HepG2 (cell line): ENCODE results near the gene DCAF15. TPM values are rescaled to one million over a fixed set of nuclear protein-coding genes. Genes with fewer than 3 reads are reported as not detected.

Experiments used
- ATAC-seq: fragments of 200-7000 bp; cut with Tn5 transposase; 3 replicates; pipeline ENCODE4 v1.9.1; 2020; ENCODE audit warnings: mild to moderate bottlenecking, moderate library complexity
- BruUV-seq: library from RNA; stranded (reverse); fragments of 400-500 nt; replicated peaks from 2 replicates; lab custom pipeline; 2021; lab: Mats Ljungman, UMichigan
- CTCF ChIA-PET: fragments of 300-600 bp; formaldehyde crosslinking; extraction: SDS; loops from one replicate; lab custom pipeline; 2021; ENCODE audit warnings: low total read pairs, inconsistent platforms, low intra/inter-chr PET ratio; lab: Yijun Ruan, JAX
- POLR2A ChIA-PET: fragments of 350-600 bp; sonication (Branson Sonifier 250); formaldehyde crosslinking; loops from one replicate; lab custom pipeline; 2020; ENCODE audit warnings: antibody characterized with exemption, inconsistent platforms; lab: Yijun Ruan, JAX
- DNase-seq: peaks from one replicate; pipeline ENCODE4 v3.0.0-alpha.2; 2015; ENCODE audit warnings: low spot score
- FAIRE-seq: peaks from 3 replicates; lab custom pipeline; 2011; peaks lifted over from hg19 to GRCh38; lab: Jason Lieb, UNC
- H2AFZ ChIP-seq: one replicate; pipeline ENCODE4 v1.6.1; 2011; ENCODE audit warnings: low read length, inconsistent platforms
- H3K27ac ChIP-seq: fragments of 300-600 bp; 3 replicates; pipeline ENCODE4 v1.8.0; 2011; ENCODE audit warnings: mixed run types, mild to moderate bottlenecking, mixed read lengths, low read length, inconsistent platforms; ENCODE audit not compliant: insufficient read depth; ENCODE audit errors: extremely low read length
- H3K27me3 ChIP-seq, 2 experiments: fragments of 200-600 bp in 1 of 2; 2 replicates in 1 of 2; 3 replicates in 1 of 2; pipeline versions ENCODE4 v1.6.0 to v1.8.0; 2011; ENCODE audit warnings: low read length in 2 of 2, mild to moderate bottlenecking in 2 of 2, moderate library complexity in 2 of 2, inconsistent platforms in 1 of 2; ENCODE audit not compliant: insufficient read depth in 2 of 2, control insufficient read depth in 1 of 2
- H3K36me3 ChIP-seq, 2 experiments: fragments of 200-600 bp in 1 of 2; replicated peaks in 1 of 2; 2 replicates in 1 of 2; 3 replicates in 1 of 2; pipeline versions ENCODE4 v1.5.1 to v1.8.0; 2011; ENCODE audit warnings: low read length in 2 of 2, inconsistent platforms in 1 of 2; ENCODE audit not compliant: insufficient read depth in 2 of 2, control insufficient read depth in 1 of 2
- H3K4me1 ChIP-seq: 2 replicates; pipeline ENCODE4 v1.5.1; 2012; ENCODE audit warnings: low read length, inconsistent platforms; ENCODE audit not compliant: insufficient read depth
- H3K4me2 ChIP-seq: 2 replicates; pipeline ENCODE4 v1.6.0; 2011; ENCODE audit warnings: low read depth, low read length, inconsistent platforms
- H3K4me3 ChIP-seq, 3 experiments: fragments of 200-600 bp in 1 of 3; sonication (generic), shearing (Covaris generic) in 1 of 3; replicated peaks in 1 of 3; 2 replicates each; pipeline ENCODE4 v1.5.1; 2011 to 2016; ENCODE audit warnings: low read length in 3 of 3, inconsistent platforms in 2 of 3, low read depth in 2 of 3, mild to moderate bottlenecking in 2 of 3, control low read depth in 1 of 3, mixed read lengths in 1 of 3; ENCODE audit not compliant: insufficient read depth in 1 of 3
- H3K79me2 ChIP-seq: one replicate; pipeline ENCODE4 v1.6.1; 2011; ENCODE audit warnings: low read length, inconsistent platforms; ENCODE audit not compliant: insufficient read depth
- H3K9ac ChIP-seq: 2 replicates; pipeline ENCODE4 v1.6.0; 2011; ENCODE audit warnings: mild to moderate bottlenecking, low read depth, low read length, inconsistent platforms; ENCODE audit not compliant: insufficient read depth
- H3K9me3 ChIP-seq: 2 replicates; pipeline ENCODE4 v1.5.1; 2012; ENCODE audit warnings: mild to moderate bottlenecking, low read length
- H4K20me1 ChIP-seq: 2 replicates; pipeline ENCODE4 v1.6.0; 2011; ENCODE audit warnings: inconsistent platforms, mild to moderate bottlenecking, low read length, moderate library complexity; ENCODE audit not compliant: insufficient read depth
- CAMTA2 ChIP-seq: sonication (generic); formaldehyde crosslinking; IDR thresholded peaks from 2 replicates; pipeline ENCODE4 v1.4.0; 2020; ENCODE audit warnings: mild to moderate bottlenecking, missing genetic modification reagents, borderline replicate concordance
- DMTF1 ChIP-seq: sonication (generic); formaldehyde crosslinking; IDR thresholded peaks from 2 replicates; pipeline ENCODE4 v1.4.0; 2020; ENCODE audit warnings: mild to moderate bottlenecking, missing genetic modification reagents
- ETV5 ChIP-seq: IDR thresholded peaks from 2 replicates; pipeline ENCODE4 v1.6.1; 2018; ENCODE audit warnings: missing biosample characterization, missing genetic modification reagents, inconsistent platforms, borderline replicate concordance
- GABPB1 ChIP-seq: IDR thresholded peaks from 2 replicates; pipeline ENCODE4 v1.6.1; 2016; ENCODE audit warnings: mild to moderate bottlenecking, missing genetic modification reagents, moderate library complexity, missing compliant biosample characterization
- HNF4A ChIP-seq: sonication (generic); formaldehyde crosslinking; IDR thresholded peaks from 2 replicates; pipeline ENCODE4 v1.4.0; 2020; ENCODE audit warnings: missing genetic modification reagents
- PITX1 ChIP-seq: sonication (generic); formaldehyde crosslinking; IDR thresholded peaks from 2 replicates; pipeline ENCODE4 v1.5.1; 2020; ENCODE audit warnings: mild to moderate bottlenecking, missing genetic modification reagents
- POLR2AphosphoS5 ChIP-seq: IDR thresholded peaks from 2 replicates; pipeline ENCODE4 v1.6.1; 2012; ENCODE audit warnings: low read depth, low read length
- RXRA ChIP-seq: sonication (generic); formaldehyde crosslinking; IDR thresholded peaks from 2 replicates; pipeline ENCODE4 v1.5.1; 2020; ENCODE audit warnings: missing genetic modification reagents
- SALL1 ChIP-seq: sonication (generic); formaldehyde crosslinking; IDR thresholded peaks from 2 replicates; pipeline ENCODE4 v1.8.0; 2022; ENCODE audit warnings: mild to moderate bottlenecking, missing genetic modification reagents
- USF2 ChIP-seq, 2 experiments: sonication (generic) in 1 of 2; formaldehyde crosslinking in 1 of 2; IDR thresholded peaks; 2 replicates each; pipeline versions ENCODE4 v1.5.1 to v1.6.1; 2011 to 2020; ENCODE audit warnings: borderline replicate concordance in 1 of 2, low read depth in 1 of 2, low read length in 1 of 2, mild to moderate bottlenecking in 1 of 2, missing genetic modification reagents in 1 of 2, moderate library complexity in 1 of 2
- XBP1 ChIP-seq: sonication (generic); formaldehyde crosslinking; IDR thresholded peaks from 2 replicates; pipeline ENCODE4 v1.5.0; 2020; ENCODE audit warnings: missing genetic modification reagents
- ZBTB8A ChIP-seq: sonication (generic); formaldehyde crosslinking; IDR thresholded peaks from 2 replicates; pipeline ENCODE4 v1.4.0; 2020; ENCODE audit warnings: mild to moderate bottlenecking, low read depth, missing genetic modification reagents, borderline replicate concordance
- ZEB1 ChIP-seq: IDR thresholded peaks from 2 replicates; pipeline ENCODE4 v1.6.1; 2012; ENCODE audit warnings: mild to moderate bottlenecking, low read depth, inconsistent platforms; ENCODE audit not compliant: insufficient replicate concordance
- ZNF24 ChIP-seq: fragments of 450-650 bp; IDR thresholded peaks from 2 replicates; pipeline ENCODE4 v1.6.1; 2017; ENCODE audit warnings: antibody characterized with exemption, mild to moderate bottlenecking
- ZNF343 ChIP-seq: sonication (generic); formaldehyde crosslinking; IDR thresholded peaks from 2 replicates; pipeline ENCODE4 v1.4.0; 2020; ENCODE audit warnings: mild to moderate bottlenecking, missing genetic modification reagents
- ZNF562 ChIP-seq: sonication (generic); formaldehyde crosslinking; IDR thresholded peaks from 2 replicates; pipeline ENCODE4 v1.8.0; 2022; ENCODE audit warnings: missing genetic modification reagents, borderline replicate concordance
- ZNF652 ChIP-seq: IDR thresholded peaks from 2 replicates; pipeline ENCODE4 v1.6.1; 2016; ENCODE audit warnings: low read depth, borderline replicate concordance
- ZNF883 ChIP-seq: sonication (generic); formaldehyde crosslinking; IDR thresholded peaks from 2 replicates; pipeline ENCODE4 v1.5.1; 2020; ENCODE audit warnings: mild to moderate bottlenecking, missing genetic modification reagents; ENCODE audit errors: not compliant biosample characterization
- WGBS: methylation state at CpG from one replicate; pipeline ENCODE4 v1.1.6; 2017; ENCODE audit warnings: low lambda C conversion rate; 5-methylcytosine and 5-hydroxymethylcytosine counted together
- in situ Hi-C: cut with HindIII; loops from 2 replicates; pipeline ENCODE4 v1.10.0; 2017; ENCODE audit warnings: low pct_unique_long_range_greater_than_20kb; ENCODE audit not compliant: extremely low pct_ligation_motif_present
- intact Hi-C: fragments of 100-400 bp; cut with micrococcal nuclease; formaldehyde crosslinking; loops from one replicate; pipeline ENCODE4 v1.10.0; 2022; ENCODE audit not compliant: unreplicated experiment
- polyA plus RNA-seq, 8 experiments: library from polyadenylated mRNA; depleted of rRNA in 3 of 8; stranded (reverse) in 7 of 8; unstranded in 1 of 8; fragments of >200 nt; fragmentation: Illumina TruSeq in 4 of 8; extraction: Trizol in 4 of 8; gene quantifications; 2 replicates each; pipeline versions ENCODE4 v1.2.1 to v1.2.3, GENCODE V29; 2011 to 2016; ENCODE audit warnings: low read depth in 4 of 8, missing spikeins in 1 of 8, mixed read lengths in 1 of 8; ENCODE audit not compliant: insufficient read depth in 1 of 8
- total RNA-seq, 5 experiments: library from RNA; depleted of rRNA; stranded (reverse); fragments of >200 nt; fragmentation: Illumina TruSeq; extraction: Trizol; gene quantifications; 2 replicates each; pipeline ENCODE4 v1.2.3, GENCODE V29; 2016; ENCODE audit warnings: low read depth in 1 of 5
- TF ChIP-seq, protein P1 (sequence below): IDR thresholded peaks from 2 replicates; pipeline ENCODE4 v1.6.1; 2016

The DCAF15 gene
- total and polyA plus RNA-seq, 2 of the 13 experiments (the other 11 are each of a cell fraction or from before 2014, with no cell fraction given), result 13.6 to 14.0 TPM

DNA sequence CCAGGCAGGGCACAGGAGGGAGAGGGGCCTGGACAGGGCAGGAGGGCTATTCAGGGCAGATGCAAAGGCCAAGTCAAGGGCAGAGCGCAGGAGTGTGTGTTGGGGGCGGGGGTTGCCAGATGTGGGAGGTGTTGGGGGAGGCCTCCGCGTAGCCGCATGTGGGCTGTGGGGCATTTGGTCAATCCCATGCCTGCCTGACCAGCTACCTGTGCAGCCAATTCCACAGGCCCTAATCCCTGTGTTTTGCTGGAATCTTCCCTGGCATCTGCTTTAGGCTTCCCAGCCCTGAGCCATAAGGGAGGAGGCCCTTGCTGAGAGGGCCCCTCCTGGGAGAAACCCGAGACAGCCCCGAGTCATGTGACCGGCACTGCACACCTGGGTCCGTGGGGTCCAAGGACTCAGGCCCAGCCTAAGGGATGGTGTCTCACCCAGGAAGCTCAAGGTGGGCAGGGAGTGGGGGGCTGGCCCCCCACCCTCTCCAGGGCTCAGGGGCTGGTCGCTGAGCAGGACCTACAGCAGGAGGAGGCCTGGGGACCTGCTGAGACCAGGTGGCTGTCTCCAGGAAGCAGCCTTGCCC is 33.5 kb downstream of the DCAF15 start:
- H3K36me3 ChIP-seq, result peaks cover 5 to 16% of the 10 kb centered on the region in 2 experiments; a peak in 3 of 5 replicates
- CTCF ChIA-PET, result no interaction called here
- in situ Hi-C loops (no loop called here), intact Hi-C loops (no loop called here)
- H3K27ac ChIP-seq, result peak overlapping the region; percentile 5
- FAIRE-seq (no peak), DNase-seq (no peak), ATAC-seq (peak; percentile 32)
- H3K4me1 ChIP-seq, result peaks cover 35% of the 10 kb centered on the region
- POLR2A ChIA-PET, result no interaction called here
- H2AFZ ChIP-seq, result no peak overlapping the region
- peak overlapping the region; percentile 33; the same call in 1 of the 2 replicates for H3K4me2 ChIP-seq
- H3K79me2 ChIP-seq, result no peaks in the 10 kb centered on the region
- 58% methylated on average over 2 of the region's 10 CpGs for WGBS
- H3K4me3 ChIP-seq, result no peak overlapping the region
- H3K27me3 ChIP-seq, result no peaks in the 10 kb centered on the region
- no TSS peak for BruUV-seq
- no peak overlapping the region for H3K9ac ChIP-seq
- no peaks in the 10 kb centered on the region for H3K9me3 ChIP-seq
- H4K20me1 ChIP-seq, result no peaks in the 10 kb centered on the region
- TF ChIP-seq CAMTA2 (CRISPR knock-in tag) (no peak), ZNF562 (CRISPR knock-in tag) (no peak), DMTF1 (CRISPR knock-in tag) (no peak), POLR2AphosphoS5 (no peak), ZNF24 (no peak), ZNF883 (CRISPR knock-in tag) (no peak), XBP1 (CRISPR knock-in tag) (no peak), ZEB1 (peak; percentile 60), SALL1 (CRISPR knock-in tag) (0 out of 2 replicates have a peak, but pooled peaks have one; percentile 21), HNF4A (CRISPR knock-in tag) (peak; percentile 60), USF2 (IDR thresholded peaks at IDR 0.05; ENCODE audit: low read depth, low read length) (no peak), USF2 (CRISPR knock-in tag; IDR thresholded peaks at IDR 0.05; ENCODE audit: borderline replicate concordance) (peak; percentile 57; the same call in 1 of the 2 replicates), ZNF652 (CRISPR knock-in tag) (no peak), ZBTB8A (no peak), RXRA (CRISPR knock-in tag) (0 out of 2 replicates have a peak, but pooled peaks have one; percentile 14), PITX1 (CRISPR knock-in tag) (peak; percentile 41; the same call in 1 of the 2 replicates), ZNF343 (CRISPR knock-in tag) (no peak), GABPB1 (CRISPR knock-in tag) (peak; percentile 34; the same call in 1 of the 2 replicates), ETV5 (0 out of 2 replicates have a peak, but pooled peaks have one; percentile 5)
- TF ChIP-seq, protein P1, sequence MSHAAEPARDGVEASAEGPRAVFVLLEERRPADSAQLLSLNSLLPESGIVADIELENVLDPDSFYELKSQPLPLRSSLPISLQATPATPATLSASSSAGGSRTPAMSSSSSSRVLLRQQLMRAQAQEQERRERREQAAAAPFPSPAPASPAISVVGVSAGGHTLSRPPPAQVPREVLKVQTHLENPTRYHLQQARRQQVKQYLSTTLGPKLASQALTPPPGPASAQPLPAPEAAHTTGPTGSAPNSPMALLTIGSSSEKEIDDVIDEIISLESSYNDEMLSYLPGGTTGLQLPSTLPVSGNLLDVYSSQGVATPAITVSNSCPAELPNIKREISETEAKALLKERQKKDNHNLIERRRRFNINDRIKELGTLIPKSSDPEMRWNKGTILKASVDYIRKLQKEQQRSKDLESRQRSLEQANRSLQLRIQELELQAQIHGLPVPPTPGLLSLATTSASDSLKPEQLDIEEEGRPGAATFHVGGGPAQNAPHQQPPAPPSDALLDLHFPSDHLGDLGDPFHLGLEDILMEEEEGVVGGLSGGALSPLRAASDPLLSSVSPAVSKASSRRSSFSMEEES, result 0 out of 2 replicates have a peak, but pooled peaks have one; percentile 37
